HG03565 (cell line): Measurements from ENCODE around the gene TEX35.

Experiments used
- ATAC-seq: cut with Tn5 transposase; IDR thresholded peaks from one replicate; pipeline ENCODE4 v1.9.1; 2021; ENCODE audit warnings: mild to moderate bottlenecking, moderate library complexity; ENCODE audit not compliant: unreplicated experiment

The TEX35 gene

GRCh38 chr1:178512566-178513277 is at the start of gene TEX35:
TSS of gene TEX35 (plus strand) at chr1:178513109. CDS start at chr1:178513189, 80 bp downstream.
- ATAC-seq = no peak

GRCh38 chr1:178464141-178464540 is 48.8 kb upstream of the TEX35 start:
- ATAC-seq = no peak

GRCh38 chr1:178464566-178464965 is 48.3 kb upstream of the TEX35 start:
- ATAC-seq = no peak

GRCh38 chr1:178465011-178465410 is 47.9 kb upstream of the TEX35 start:
- no peak for ATAC-seq

- no peak for ATAC-seq
Observed at GRCh38 chr1:178467837-178468236, 45.1 kb upstream of the TEX35 start.

- ATAC-seq = no peak
Observed at GRCh38 chr1:178470411-178470960, 42.4 kb upstream of the TEX35 start.

GRCh38 chr1:178472531-178472930 is 40.4 kb upstream of the TEX35 start:
- no peak for ATAC-seq

- no peak for ATAC-seq
Observed at GRCh38 chr1:178477373-178477772, 35.5 kb upstream of the TEX35 start.

- no peak for ATAC-seq
Observed at GRCh38 chr1:178477841-178478240, 35.1 kb upstream of the TEX35 start.

GRCh38 chr1:178483251-178483957 is 29.5 kb upstream of the TEX35 start:
- ATAC-seq = no peak

GRCh38 chr1:178484698-178485225 is 28.1 kb upstream of the TEX35 start:
- no peak for ATAC-seq

GRCh38 chr1:178485541-178485981 is 27.3 kb upstream of the TEX35 start:
- ATAC-seq = no peak

- ATAC-seq = no peak
Observed at GRCh38 chr1:178486100-178487069, 26.5 kb upstream of the TEX35 start.

GRCh38 chr1:178487070-178487615 is 25.8 kb upstream of the TEX35 start:
- ATAC-seq = no peak

GRCh38 chr1:178488393-178488792 is 24.5 kb upstream of the TEX35 start:
- no peak for ATAC-seq

- no peak for ATAC-seq
Observed at GRCh38 chr1:178489399-178489798, 23.5 kb upstream of the TEX35 start.

- ATAC-seq = no peak
Observed at GRCh38 chr1:178490136-178490535, 22.8 kb upstream of the TEX35 start.

GRCh38 chr1:178490967-178491366 is 21.9 kb upstream of the TEX35 start:
- no peak for ATAC-seq

- ATAC-seq = no peak
Observed at GRCh38 chr1:178491721-178492120, 21.2 kb upstream of the TEX35 start.

- no peak for ATAC-seq
Observed at GRCh38 chr1:178492341-178492740, 20.6 kb upstream of the TEX35 start.
